A673 (cell line): ENCODE data around the gene IL1RL1. TPM values are rescaled to one million over a fixed set of nuclear protein-coding genes. Genes with fewer than 3 reads are reported as not detected.

Experiments used
- BruUV-seq: library from RNA; stranded (reverse); fragments of 400-500 nt; replicated peaks from 2 replicates; lab custom pipeline; 2021; lab: Mats Ljungman, UMichigan
- CTCF ChIA-PET: fragments of 300-600 bp; sonication (Branson Sonifier 250); formaldehyde crosslinking; loops from one replicate; lab custom pipeline; 2022; ENCODE audit warnings: antibody characterized with exemption; lab: Charles Lee
- POLR2A ChIA-PET: fragments of 300-600 bp; sonication (Branson Sonifier 250); formaldehyde crosslinking; loops from one replicate; lab custom pipeline; 2022; ENCODE audit warnings: antibody characterized with exemption; ENCODE audit not compliant: low non-redundant PET; lab: Charles Lee
- DNase-seq: peaks from one replicate; pipeline ENCODE4 v3.0.0-alpha.2; 2015; ENCODE audit warnings: low spot score
- H3K27ac ChIP-seq: fragments of 200-600 bp; sonication (generic); 2 replicates; pipeline ENCODE4 v1.5.1; 2016; ENCODE audit warnings: mixed run types, low read depth, mild to moderate bottlenecking, mixed read lengths, antibody characterized with exemption, low read length; ENCODE audit not compliant: poor library complexity, severe bottlenecking
- H3K27me3 ChIP-seq: fragments of 200-600 bp; sonication (generic); replicated peaks from 2 replicates; pipeline ENCODE4 v1.6.1; 2017; ENCODE audit warnings: mixed run types, low read depth, mild to moderate bottlenecking, mixed read lengths, antibody characterized with exemption, low read length; ENCODE audit not compliant: insufficient read depth, poor library complexity
- H3K36me3 ChIP-seq: fragments of 200-600 bp; sonication (generic); 2 replicates; pipeline ENCODE4 v1.6.1; 2016; ENCODE audit warnings: mixed run types, mild to moderate bottlenecking, mixed read lengths, antibody characterized with exemption, low read length; ENCODE audit not compliant: insufficient read depth, poor library complexity, severe bottlenecking
- H3K4me1 ChIP-seq: fragments of 200-600 bp; sonication (generic); 2 replicates; pipeline ENCODE4 v1.6.1; 2017; ENCODE audit warnings: mixed run types, mild to moderate bottlenecking, mixed read lengths, antibody characterized with exemption, low read length; ENCODE audit not compliant: insufficient read depth, poor library complexity, severe bottlenecking
- H3K4me3 ChIP-seq: fragments of 200-600 bp; sonication (generic); 2 replicates; pipeline ENCODE4 v1.5.1; 2016; ENCODE audit warnings: low read depth, mixed run types, mild to moderate bottlenecking, mixed read lengths, low read length; ENCODE audit not compliant: poor library complexity, severe bottlenecking
- H3K9me3 ChIP-seq: fragments of 200-600 bp; sonication (generic); 2 replicates; pipeline ENCODE4 v1.6.1; 2016; ENCODE audit warnings: mixed run types, low read depth, mild to moderate bottlenecking, mixed read lengths, antibody characterized with exemption, low read length; ENCODE audit not compliant: poor library complexity, severe bottlenecking
- EZH2 ChIP-seq: fragments of 200-600 bp; sonication (generic); IDR thresholded peaks from 2 replicates; pipeline ENCODE4 v1.6.1; 2017; ENCODE audit warnings: borderline replicate concordance, low read depth, mild to moderate bottlenecking, mixed read lengths, antibody characterized with exemption, low read length; ENCODE audit not compliant: poor library complexity, severe bottlenecking
- intact Hi-C: fragments of 100-400 bp; cut with micrococcal nuclease; formaldehyde crosslinking; loops from one replicate; pipeline ENCODE4 v1.10.0; 2022; ENCODE audit not compliant: unreplicated experiment
- total RNA-seq: library from RNA; stranded (reverse); gene quantifications from 2 replicates; pipeline ENCODE4 v1.2.3, GENCODE V29; 2021
- TF ChIP-seq, protein P1 (sequence below): fragments of 300-800, 200-600 bp; sonication (generic); conservative IDR thresholded peaks from 2 replicates; pipeline ENCODE4 v1.5.1; 2017; ENCODE audit warnings: low read depth, mild to moderate bottlenecking, antibody characterized with exemption, low read length, moderate library complexity, mixed read lengths

The IL1RL1 gene
- total RNA-seq, 1 experiment from 2014 or later, result not detected

- no TSS peak for BruUV-seq
- intact Hi-C loops, result no loop called here
- Histone ChIP-seq H3K4me3 (no peak overlapping the region), H3K9me3 (no peaks in the 10 kb centered on the region), H3K27me3 (peaks cover 18% of the 10 kb centered on the region), H3K4me1 (no peaks in the 10 kb centered on the region), H3K36me3 (no peaks in the 10 kb centered on the region), H3K27ac (no peak overlapping the region)
- ChIA-PET POLR2A (no interaction called here), CTCF (no interaction called here)
- TF ChIP-seq, protein P1, sequence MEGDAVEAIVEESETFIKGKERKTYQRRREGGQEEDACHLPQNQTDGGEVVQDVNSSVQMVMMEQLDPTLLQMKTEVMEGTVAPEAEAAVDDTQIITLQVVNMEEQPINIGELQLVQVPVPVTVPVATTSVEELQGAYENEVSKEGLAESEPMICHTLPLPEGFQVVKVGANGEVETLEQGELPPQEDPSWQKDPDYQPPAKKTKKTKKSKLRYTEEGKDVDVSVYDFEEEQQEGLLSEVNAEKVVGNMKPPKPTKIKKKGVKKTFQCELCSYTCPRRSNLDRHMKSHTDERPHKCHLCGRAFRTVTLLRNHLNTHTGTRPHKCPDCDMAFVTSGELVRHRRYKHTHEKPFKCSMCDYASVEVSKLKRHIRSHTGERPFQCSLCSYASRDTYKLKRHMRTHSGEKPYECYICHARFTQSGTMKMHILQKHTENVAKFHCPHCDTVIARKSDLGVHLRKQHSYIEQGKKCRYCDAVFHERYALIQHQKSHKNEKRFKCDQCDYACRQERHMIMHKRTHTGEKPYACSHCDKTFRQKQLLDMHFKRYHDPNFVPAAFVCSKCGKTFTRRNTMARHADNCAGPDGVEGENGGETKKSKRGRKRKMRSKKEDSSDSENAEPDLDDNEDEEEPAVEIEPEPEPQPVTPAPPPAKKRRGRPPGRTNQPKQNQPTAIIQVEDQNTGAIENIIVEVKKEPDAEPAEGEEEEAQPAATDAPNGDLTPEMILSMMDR, result no peak
- TF ChIP-seq EZH2, result no peak
- DNase-seq, result no peak
These were observed 85.8 kb downstream of the IL1RL1 start for GRCh38 chr2:102397209-102397608.

- CTCF ChIA-PET, result no interaction called here
- DNase-seq, result no peak
- TF ChIP-seq EZH2, result no peak
- TF ChIP-seq, protein P1, result no peak
- POLR2A ChIA-PET, result no interaction called here
- no peaks in the 10 kb centered on the region for H3K9me3 ChIP-seq
- no TSS peak for BruUV-seq
- intact Hi-C loops, result no loop called here
- peaks cover 6% of the 10 kb centered on the region for H3K27me3 ChIP-seq
- no peak overlapping the region for H3K27ac ChIP-seq
- H3K4me1 ChIP-seq, result no peaks in the 10 kb centered on the region
- no peak overlapping the region for H3K4me3 ChIP-seq
- H3K36me3 ChIP-seq, result no peaks in the 10 kb centered on the region
These were observed 88.3 kb downstream of the IL1RL1 start for GRCh38 chr2:102399499-102400141.

- no peak for DNase-seq
- POLR2A ChIA-PET, result no interaction called here
- Histone ChIP-seq H3K9me3 (no peaks in the 10 kb centered on the region), H3K4me1 (no peaks in the 10 kb centered on the region), H3K4me3 (no peak overlapping the region), H3K36me3 (no peaks in the 10 kb centered on the region), H3K27ac (no peak overlapping the region), H3K27me3 (no peaks in the 10 kb centered on the region)
- TF ChIP-seq, protein P1, result no peak
- TF ChIP-seq EZH2, result no peak
- CTCF ChIA-PET, result no interaction called here
- BruUV-seq, result no TSS peak
- intact Hi-C loops, result no loop called here
These were observed 90.1 kb downstream of the IL1RL1 start for GRCh38 chr2:102401456-102401855.

Other genes starting within 250 kb of the IL1RL1 start
- gene IL1R1, start 168.8 kb upstream of the IL1RL1 start, total RNA-seq, result 0.22 and 0.45 TPM in 2 replicates
- not detected in 2 replicates for gene IL1RL2, start 124.5 kb upstream of the IL1RL1 start, total RNA-seq
- gene IL18R1, start 44.2 kb downstream of the IL1RL1 start, total RNA-seq, result not detected in 2 replicates
- gene IL18RAP, start 111.6 kb downstream of the IL1RL1 start, total RNA-seq, result not detected in 2 replicates
- gene SLC9A4, start 161.7 kb downstream of the IL1RL1 start, total RNA-seq, result 0.11 and 0.17 TPM in 2 replicates